ENCODE measurements around the gene SMAD9.

SMAD9 gene

GRCh38 chr13:36814465-36814864 lies 105.6 kb downstream of the SMAD9 start:
- no peak for DNase-seq

DNA sequence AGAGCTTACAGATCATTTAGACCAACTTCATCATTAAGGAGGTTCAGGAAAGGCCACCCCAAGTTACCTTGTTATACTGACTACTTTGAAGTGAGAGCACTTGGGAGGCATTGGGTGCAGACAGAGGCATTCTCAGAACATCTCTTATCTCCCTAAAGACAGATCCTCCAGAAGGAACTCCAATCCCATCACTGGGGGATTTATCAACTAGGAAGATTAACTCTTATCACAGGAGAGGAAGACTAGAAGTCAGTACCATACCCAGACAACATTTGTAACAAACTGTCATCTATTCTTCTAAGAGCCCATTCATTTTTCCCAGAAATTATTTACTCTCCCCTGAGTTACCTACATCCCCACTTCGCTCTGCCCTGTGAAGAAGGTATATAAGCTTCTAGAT lies 106.8 kb downstream of the SMAD9 start:
- DNase-seq: no peak

GRCh38 chr13:36807616-36808015 lies 112.4 kb downstream of the SMAD9 start:
- DNase-seq: no peak

GRCh38 chr13:36806102-36806501 lies 113.9 kb downstream of the SMAD9 start:
- no peak for DNase-seq

DNA sequence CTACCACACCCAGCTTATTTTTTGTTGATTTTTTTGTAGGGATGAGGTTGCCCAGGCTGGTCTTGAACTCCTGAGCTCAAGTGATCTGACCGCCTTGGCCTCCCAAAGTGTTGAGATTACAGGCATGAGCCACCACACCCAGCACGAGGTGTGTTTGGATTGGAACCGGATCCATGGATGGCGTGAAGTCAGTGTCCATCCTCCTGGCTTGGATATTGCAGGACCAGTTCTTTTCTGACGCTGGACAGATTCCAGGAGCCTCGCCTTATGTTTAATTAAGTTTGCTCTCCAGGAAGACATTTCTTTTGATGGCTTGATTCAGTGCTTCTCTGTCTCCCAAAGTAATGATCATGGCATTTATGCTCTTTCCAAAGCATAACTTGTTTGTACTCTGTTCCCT lies 115.5 kb downstream of the SMAD9 start:
- DNase-seq: no peak

DNA sequence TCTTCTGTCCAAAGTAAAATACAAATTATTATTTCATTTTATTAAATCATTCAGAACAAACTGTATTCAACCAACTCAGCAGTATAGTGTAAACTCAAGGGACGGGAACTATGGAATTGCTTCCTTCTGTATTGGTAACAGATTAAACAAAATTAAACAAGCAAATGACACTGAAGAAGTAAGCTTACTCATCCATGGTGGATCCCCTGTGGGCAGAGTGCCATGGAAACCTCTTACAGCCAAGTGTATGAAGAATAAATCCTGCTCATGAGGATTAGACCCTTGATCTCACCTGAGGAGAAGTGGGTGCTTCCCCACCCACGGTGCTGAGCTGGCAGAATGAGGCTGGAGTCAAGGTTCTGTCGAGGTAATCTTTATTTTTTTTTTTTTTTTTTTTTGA lies 119.0 kb downstream of the SMAD9 start:
- no peak for DNase-seq

GRCh38 chr13:36796052-36796451 lies 124.0 kb downstream of the SMAD9 start:
- DNase-seq: no peak

- no peak for DNase-seq
Measured at GRCh38 chr13:36795463-36795862, 124.6 kb downstream of the SMAD9 start.
